Measurements from ENCODE around the gene EIF2B2.
A peak's percentile ranks its signal among the peaks of the same experiment; 100 is the strongest.

Gene EIF2B2

GRCh38 chr14:75002392-75003249 lies at the start of gene EIF2B2:
TSS of gene EIF2B2 (plus strand) at chr14:75002921. CDS start at chr14:75002991, 70 bp downstream.
- DNase-seq: peak; percentile 99

GRCh38 chr14:74953686-74954085 lies 49.0 kb upstream of the EIF2B2 start:
- DNase-seq: no peak

- DNase-seq: no peak
Measured at GRCh38 chr14:74954232-74954946, 48.3 kb upstream of the EIF2B2 start.

GRCh38 chr14:74954947-74955228 lies 47.8 kb upstream of the EIF2B2 start:
- no peak for DNase-seq

GRCh38 chr14:74955229-74956026 lies 47.3 kb upstream of the EIF2B2 start, which contains the start of gene PGF:
TSS of gene PGF (minus strand) at chr14:74955597. CDS start at chr14:74955242, 355 bp downstream.
- DNase-seq: peak; percentile 67

GRCh38 chr14:74956027-74956279 lies 46.8 kb upstream of the EIF2B2 start:
- no peak for DNase-seq

GRCh38 chr14:74956280-74957072 lies 46.2 kb upstream of the EIF2B2 start:
- no peak for DNase-seq

- DNase-seq: no peak
Measured at GRCh38 chr14:74959596-74960180, 43.0 kb upstream of the EIF2B2 start.

- DNase-seq: no peak
Measured at GRCh38 chr14:74960736-74961135, 42.0 kb upstream of the EIF2B2 start.

- DNase-seq: no peak
Measured at GRCh38 chr14:74961238-74961911, 41.3 kb upstream of the EIF2B2 start.

GRCh38 chr14:74962046-74962445 lies 40.7 kb upstream of the EIF2B2 start:
- DNase-seq: no peak

GRCh38 chr14:74962493-74962892 lies 40.2 kb upstream of the EIF2B2 start:
- DNase-seq: no peak

GRCh38 chr14:74963178-74963704 lies 39.5 kb upstream of the EIF2B2 start:
- no peak for DNase-seq

- no peak for DNase-seq
Measured at GRCh38 chr14:74963705-74964271, 38.9 kb upstream of the EIF2B2 start.

- no peak for DNase-seq
Measured at GRCh38 chr14:74964787-74965485, 37.8 kb upstream of the EIF2B2 start.

GRCh38 chr14:74965486-74966153 lies 37.1 kb upstream of the EIF2B2 start:
- no peak for DNase-seq

GRCh38 chr14:74968811-74969210 lies 33.9 kb upstream of the EIF2B2 start:
- DNase-seq: no peak

- peak; percentile 78 for DNase-seq
Measured at GRCh38 chr14:74973003-74973653, 29.6 kb upstream of the EIF2B2 start.

GRCh38 chr14:74973905-74974363 lies 28.8 kb upstream of the EIF2B2 start:
- DNase-seq: no peak
